ENCODE measurements around the gene LRFN2. TPM values are rescaled to one million over a fixed set of nuclear protein-coding genes. Genes with fewer than 3 reads are reported as not detected.

The LRFN2 gene
- total and polyA plus RNA-seq, 4 donors = 0.01 to 0.06 TPM; not detected in 2

GRCh38 chr6:40444811-40445210 lies 142.4 kb downstream of the LRFN2 start:
- H3K9me3 ChIP-seq (ENCODE audit: control insufficient read depth in 4 of 4, insufficient read depth in 3 of 4, low read length in 3 of 4) = no peaks in the 10 kb centered on the region
- H3K9ac ChIP-seq (ENCODE audit: insufficient read depth in 1 of 2, low read length in 2 of 2) = no peak overlapping the region
- H3K27ac ChIP-seq (ENCODE audit: low read depth in 1 of 2, low read length in 1 of 2) = no peak overlapping the region
- 21 to 45% methylated on average over 1 of the region's 1 CpG for WGBS, 2 donors
- H3K4me1 ChIP-seq (ENCODE audit: control insufficient read depth in 5 of 5, insufficient read depth in 5 of 5, low read length in 5 of 5) = no peaks in the 10 kb centered on the region
- DNase-seq (no peak), ATAC-seq (ENCODE audit: insufficient read depth, low FRiP score) (no peak)
- H3K36me3 ChIP-seq (ENCODE audit: control insufficient read depth in 4 of 4, insufficient read depth in 4 of 4, low read length in 4 of 4) = no peaks in the 10 kb centered on the region
- H3K4me3 ChIP-seq = no peak overlapping the region
- no peaks in the 10 kb centered on the region for H3K27me3 ChIP-seq (ENCODE audit: control insufficient read depth in 3 of 3, insufficient read depth in 3 of 3, low read length in 2 of 3)
- no peak for TF ChIP-seq CTCF (IDR thresholded peaks at IDR 0.05; ENCODE audit: control extremely low read depth, extremely low read depth)

GRCh38 chr6:40444312-40444711 lies 142.9 kb downstream of the LRFN2 start:
- Histone ChIP-seq H3K27me3 (ENCODE audit: control insufficient read depth in 3 of 3, insufficient read depth in 3 of 3, low read length in 2 of 3) (no peaks in the 10 kb centered on the region), H3K4me3 (no peak overlapping the region), H3K36me3 (ENCODE audit: control insufficient read depth in 4 of 4, insufficient read depth in 4 of 4, low read length in 4 of 4) (no peaks in the 10 kb centered on the region), H3K9ac (ENCODE audit: insufficient read depth in 1 of 2, low read length in 2 of 2) (no peak overlapping the region), H3K27ac (ENCODE audit: low read depth in 1 of 2, low read length in 1 of 2) (no peak overlapping the region), H3K9me3 (ENCODE audit: control insufficient read depth in 4 of 4, insufficient read depth in 3 of 4, low read length in 3 of 4) (no peaks in the 10 kb centered on the region), H3K4me1 (ENCODE audit: control insufficient read depth in 5 of 5, insufficient read depth in 5 of 5, low read length in 5 of 5) (no peaks in the 10 kb centered on the region)
- ATAC-seq (ENCODE audit: insufficient read depth, low FRiP score) (no peak), DNase-seq (no peak)
- WGBS, 2 donors = 63 to 69% methylated on average over 3 of the region's 3 CpGs
- no peak for TF ChIP-seq CTCF (IDR thresholded peaks at IDR 0.05; ENCODE audit: control extremely low read depth, extremely low read depth)

GRCh38 chr6:40443842-40444241 lies 143.3 kb downstream of the LRFN2 start:
- no peak overlapping the region for H3K9ac ChIP-seq (ENCODE audit: insufficient read depth in 1 of 2, low read length in 2 of 2)
- DNase-seq (no peak), ATAC-seq (ENCODE audit: insufficient read depth, low FRiP score) (no peak)
- no peak overlapping the region for H3K4me3 ChIP-seq
- no peaks in the 10 kb centered on the region for H3K9me3 ChIP-seq (ENCODE audit: control insufficient read depth in 4 of 4, insufficient read depth in 3 of 4, low read length in 3 of 4)
- H3K27ac ChIP-seq (ENCODE audit: low read depth in 1 of 2, low read length in 1 of 2) = no peak overlapping the region
- no peak for TF ChIP-seq CTCF (IDR thresholded peaks at IDR 0.05; ENCODE audit: control extremely low read depth, extremely low read depth)
- H3K4me1 ChIP-seq (ENCODE audit: control insufficient read depth in 5 of 5, insufficient read depth in 5 of 5, low read length in 5 of 5) = no peaks in the 10 kb centered on the region
- H3K27me3 ChIP-seq (ENCODE audit: control insufficient read depth in 3 of 3, insufficient read depth in 3 of 3, low read length in 2 of 3) = no peaks in the 10 kb centered on the region
- WGBS, 2 donors = 94 to 96% methylated on average over 2 of the region's 2 CpGs
- no peaks in the 10 kb centered on the region for H3K36me3 ChIP-seq (ENCODE audit: control insufficient read depth in 4 of 4, insufficient read depth in 4 of 4, low read length in 4 of 4)

- H3K9me3 ChIP-seq (ENCODE audit: control insufficient read depth in 4 of 4, insufficient read depth in 3 of 4, low read length in 3 of 4) = no peaks in the 10 kb centered on the region
- H3K27me3 ChIP-seq (ENCODE audit: control insufficient read depth in 3 of 3, insufficient read depth in 3 of 3, low read length in 2 of 3) = no peaks in the 10 kb centered on the region
- H3K4me3 ChIP-seq = no peak overlapping the region
- H3K36me3 ChIP-seq (ENCODE audit: control insufficient read depth in 4 of 4, insufficient read depth in 4 of 4, low read length in 4 of 4) = no peaks in the 10 kb centered on the region
- no peak overlapping the region for H3K9ac ChIP-seq (ENCODE audit: insufficient read depth in 1 of 2, low read length in 2 of 2)
- no peak for ATAC-seq (ENCODE audit: insufficient read depth, low FRiP score)
- no peak for DNase-seq
- WGBS, 2 donors = 94 to 98% methylated on average over 3 of the region's 3 CpGs
- no peaks in the 10 kb centered on the region for H3K4me1 ChIP-seq (ENCODE audit: control insufficient read depth in 5 of 5, insufficient read depth in 5 of 5, low read length in 5 of 5)
- no peak overlapping the region for H3K27ac ChIP-seq (ENCODE audit: low read depth in 1 of 2, low read length in 1 of 2)
- no peak for TF ChIP-seq CTCF (IDR thresholded peaks at IDR 0.05; ENCODE audit: control extremely low read depth, extremely low read depth)
Measured at GRCh38 chr6:40442591-40442990, 144.6 kb downstream of the LRFN2 start.

Data from lung (tissue), 12 donors.